ENCODE data around the gene TJP3.

- TF ChIP-seq CTCF (IDR thresholded peaks at IDR 0.05): no peak
- no peak for TF ChIP-seq POLR2A (IDR thresholded peaks at IDR 0.05)
Observed at GRCh38 chr19:3753631-3754410, 45.6 kb downstream of the TJP3 start.
